Measurements from ENCODE around the gene IKZF1. TPM values are rescaled to one million over a fixed set of nuclear protein-coding genes. Genes with fewer than 3 reads are reported as not detected.

IKZF1 gene
- total RNA-seq, 1 donor from 2014 or later, result 0.86 TPM

DNA sequence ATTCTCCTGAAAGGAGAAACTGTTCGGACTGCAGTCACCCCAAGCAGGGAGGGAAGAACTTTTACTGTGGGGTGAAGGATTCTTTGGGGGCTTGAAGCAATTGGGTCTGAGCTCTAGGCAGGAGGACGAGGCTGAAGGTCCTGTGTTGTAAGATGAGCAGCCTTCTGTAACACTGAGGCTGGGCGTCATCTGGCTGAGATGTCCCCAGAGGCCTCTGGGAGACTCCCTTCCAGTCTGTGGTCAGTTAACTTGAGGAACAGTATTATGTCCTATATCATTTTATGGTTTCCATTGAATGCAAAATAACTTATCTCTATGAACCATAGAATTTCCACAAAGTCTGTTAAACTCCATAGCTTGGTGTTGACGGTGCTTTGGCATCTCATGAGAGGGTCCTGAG, 119.3 kb downstream of the IKZF1 start:
- Mint-ChIP-seq H3K9me3 (ENCODE audit: unreplicated experiment) (peaks cover 4% of the 10 kb centered on the region), H3K27ac (ENCODE audit: unreplicated experiment) (no peak overlapping the region), H3K4me1 (ENCODE audit: low read depth, unreplicated experiment) (peaks cover 6% of the 10 kb centered on the region), H3K36me3 (ENCODE audit: low read depth, unreplicated experiment) (no peaks in the 10 kb centered on the region), H3K4me3 (ENCODE audit: unreplicated experiment) (no peak overlapping the region), H3K27me3 (ENCODE audit: low read depth, unreplicated experiment) (peaks cover 8% of the 10 kb centered on the region)
- H3K27ac ChIP-seq (ENCODE audit: low read depth, low read length), result no peak overlapping the region
- H3K4me1 ChIP-seq (ENCODE audit: insufficient read depth, low read length), result no peaks in the 10 kb centered on the region
- H3K79me2 ChIP-seq (ENCODE audit: insufficient read depth, low read length), result no peaks in the 10 kb centered on the region
- H3K9me3 ChIP-seq (ENCODE audit: insufficient read depth, low read depth, low read length), result no peaks in the 10 kb centered on the region
- no peaks in the 10 kb centered on the region for H3K27me3 ChIP-seq (ENCODE audit: insufficient read depth, low read length)
- no peak for TF ChIP-seq EZH2 (IDR thresholded peaks at IDR 0.05; ENCODE audit: insufficient read depth, low read length)
- TF ChIP-seq, protein P1, sequence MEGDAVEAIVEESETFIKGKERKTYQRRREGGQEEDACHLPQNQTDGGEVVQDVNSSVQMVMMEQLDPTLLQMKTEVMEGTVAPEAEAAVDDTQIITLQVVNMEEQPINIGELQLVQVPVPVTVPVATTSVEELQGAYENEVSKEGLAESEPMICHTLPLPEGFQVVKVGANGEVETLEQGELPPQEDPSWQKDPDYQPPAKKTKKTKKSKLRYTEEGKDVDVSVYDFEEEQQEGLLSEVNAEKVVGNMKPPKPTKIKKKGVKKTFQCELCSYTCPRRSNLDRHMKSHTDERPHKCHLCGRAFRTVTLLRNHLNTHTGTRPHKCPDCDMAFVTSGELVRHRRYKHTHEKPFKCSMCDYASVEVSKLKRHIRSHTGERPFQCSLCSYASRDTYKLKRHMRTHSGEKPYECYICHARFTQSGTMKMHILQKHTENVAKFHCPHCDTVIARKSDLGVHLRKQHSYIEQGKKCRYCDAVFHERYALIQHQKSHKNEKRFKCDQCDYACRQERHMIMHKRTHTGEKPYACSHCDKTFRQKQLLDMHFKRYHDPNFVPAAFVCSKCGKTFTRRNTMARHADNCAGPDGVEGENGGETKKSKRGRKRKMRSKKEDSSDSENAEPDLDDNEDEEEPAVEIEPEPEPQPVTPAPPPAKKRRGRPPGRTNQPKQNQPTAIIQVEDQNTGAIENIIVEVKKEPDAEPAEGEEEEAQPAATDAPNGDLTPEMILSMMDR (IDR thresholded peaks at IDR 0.05; ENCODE audit: insufficient read depth, low read depth, low read length), result no peak
- no peak overlapping the region for H2AFZ ChIP-seq (ENCODE audit: low read depth, low read length)
- no peaks in the 10 kb centered on the region for H3K36me3 ChIP-seq (ENCODE audit: insufficient read depth, low read length)
- no peak overlapping the region for H3K4me3 ChIP-seq (ENCODE audit: insufficient read depth, low read depth, low read length)
- H3K4me2 ChIP-seq (ENCODE audit: low read length), result no peak overlapping the region
- DNase-seq (ENCODE audit: low read depth) (no peak), FAIRE-seq (no peak)
- no peak overlapping the region for H3K9ac ChIP-seq (ENCODE audit: low read length)
- no peaks in the 10 kb centered on the region for H4K20me1 ChIP-seq (ENCODE audit: insufficient read depth, low read length)

DNA sequence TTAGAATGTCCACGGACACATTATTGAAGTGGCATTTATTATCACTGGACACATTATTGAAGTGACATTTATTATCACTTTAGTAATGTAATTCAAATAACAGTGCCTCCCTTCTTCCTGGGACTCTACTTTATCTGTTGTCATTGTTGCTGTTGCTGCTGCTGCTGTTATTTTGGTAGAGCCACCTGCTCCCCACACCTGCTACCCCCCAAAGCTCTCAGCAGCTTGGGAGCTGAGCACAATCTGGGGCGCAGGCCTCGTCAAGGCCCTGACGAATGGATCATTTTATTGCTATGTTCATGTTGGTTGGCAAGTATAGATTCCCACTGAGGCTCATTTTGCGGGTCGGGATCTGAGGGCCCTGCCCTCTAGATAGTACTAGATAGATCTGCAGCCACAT, 120.8 kb downstream of the IKZF1 start:
- no peaks in the 10 kb centered on the region for H3K79me2 ChIP-seq (ENCODE audit: insufficient read depth, low read length)
- no peak for FAIRE-seq
- H2AFZ ChIP-seq (ENCODE audit: low read depth, low read length), result no peak overlapping the region
- peaks cover 4% of the 10 kb centered on the region for H3K9me3 Mint-ChIP-seq (ENCODE audit: unreplicated experiment)
- no peak overlapping the region for H3K4me3 Mint-ChIP-seq (ENCODE audit: unreplicated experiment)
- H3K4me1 ChIP-seq (ENCODE audit: insufficient read depth, low read length), result no peaks in the 10 kb centered on the region
- H3K9ac ChIP-seq (ENCODE audit: low read length), result no peak overlapping the region
- H3K9me3 ChIP-seq (ENCODE audit: insufficient read depth, low read depth, low read length), result no peaks in the 10 kb centered on the region
- H3K4me1 Mint-ChIP-seq (ENCODE audit: low read depth, unreplicated experiment), result no peaks in the 10 kb centered on the region
- H3K36me3 ChIP-seq (ENCODE audit: insufficient read depth, low read length), result no peaks in the 10 kb centered on the region
- no peak overlapping the region for H3K4me2 ChIP-seq (ENCODE audit: low read length)
- H3K36me3 Mint-ChIP-seq (ENCODE audit: low read depth, unreplicated experiment), result no peaks in the 10 kb centered on the region
- no peaks in the 10 kb centered on the region for H4K20me1 ChIP-seq (ENCODE audit: insufficient read depth, low read length)
- H3K27me3 Mint-ChIP-seq (ENCODE audit: low read depth, unreplicated experiment), result peaks cover 8% of the 10 kb centered on the region
- TF ChIP-seq, protein P1 (IDR thresholded peaks at IDR 0.05; ENCODE audit: insufficient read depth, low read depth, low read length), result no peak
- no peak for TF ChIP-seq EZH2 (IDR thresholded peaks at IDR 0.05; ENCODE audit: insufficient read depth, low read length)
- no peak for DNase-seq (ENCODE audit: low read depth)
- H3K27me3 ChIP-seq (ENCODE audit: insufficient read depth, low read length), result no peaks in the 10 kb centered on the region
- H3K4me3 ChIP-seq (ENCODE audit: insufficient read depth, low read depth, low read length), result no peak overlapping the region
- no peak overlapping the region for H3K27ac Mint-ChIP-seq (ENCODE audit: unreplicated experiment)
- H3K27ac ChIP-seq (ENCODE audit: low read depth, low read length), result no peak overlapping the region

DNA sequence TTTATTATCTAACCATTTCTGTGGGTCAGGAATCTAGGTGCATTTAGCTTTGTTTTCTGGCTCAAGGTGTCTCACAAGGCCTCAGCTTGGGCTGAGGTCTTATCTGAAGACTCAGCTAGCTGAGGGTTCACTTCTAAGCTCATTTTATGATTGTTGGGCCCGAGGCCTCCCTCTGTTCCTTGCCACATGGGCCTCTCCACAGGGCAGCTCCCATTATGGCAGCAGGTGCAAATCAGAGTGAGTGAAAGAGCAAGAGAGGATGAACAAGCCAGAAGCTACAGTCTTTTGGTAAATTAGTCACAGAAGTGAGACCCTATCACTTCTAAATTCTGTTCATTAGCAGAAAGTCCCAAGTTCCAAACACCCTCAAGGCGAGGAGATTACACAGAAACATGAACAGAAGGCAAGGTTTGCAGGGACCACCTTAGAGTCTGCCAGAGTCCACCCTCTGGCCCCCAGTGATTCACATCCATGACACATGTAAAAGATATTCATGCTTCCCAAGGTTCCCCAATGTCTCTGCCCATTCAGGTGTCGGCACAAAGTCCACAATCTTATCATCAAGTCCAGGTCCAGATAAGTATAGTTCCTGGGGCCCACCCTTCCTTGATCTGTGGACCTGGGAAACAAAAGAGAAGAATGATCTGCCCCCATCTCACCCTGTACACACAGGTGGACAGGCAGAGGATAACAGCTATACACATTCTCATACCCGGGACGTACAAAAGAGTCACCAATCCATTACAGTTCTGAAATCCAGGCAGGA, 121.9 kb downstream of the IKZF1 start:
- no peak overlapping the region for H3K4me3 ChIP-seq (ENCODE audit: insufficient read depth, low read depth, low read length)
- Mint-ChIP-seq H3K27ac (ENCODE audit: unreplicated experiment) (no peak overlapping the region), H3K36me3 (ENCODE audit: low read depth, unreplicated experiment) (no peaks in the 10 kb centered on the region), H3K4me3 (ENCODE audit: unreplicated experiment) (no peak overlapping the region), H3K4me1 (ENCODE audit: low read depth, unreplicated experiment) (no peaks in the 10 kb centered on the region), H3K27me3 (ENCODE audit: low read depth, unreplicated experiment) (peaks cover 8% of the 10 kb centered on the region), H3K9me3 (ENCODE audit: unreplicated experiment) (peaks cover 4% of the 10 kb centered on the region)
- H3K4me2 ChIP-seq (ENCODE audit: low read length), result no peak overlapping the region
- H3K9ac ChIP-seq (ENCODE audit: low read length), result no peak overlapping the region
- no peaks in the 10 kb centered on the region for H3K9me3 ChIP-seq (ENCODE audit: insufficient read depth, low read depth, low read length)
- H4K20me1 ChIP-seq (ENCODE audit: insufficient read depth, low read length), result no peaks in the 10 kb centered on the region
- TF ChIP-seq, protein P1 (IDR thresholded peaks at IDR 0.05; ENCODE audit: insufficient read depth, low read depth, low read length), result no peak
- no peak for TF ChIP-seq EZH2 (IDR thresholded peaks at IDR 0.05; ENCODE audit: insufficient read depth, low read length)
- no peaks in the 10 kb centered on the region for H3K4me1 ChIP-seq (ENCODE audit: insufficient read depth, low read length)
- H3K79me2 ChIP-seq (ENCODE audit: insufficient read depth, low read length), result no peaks in the 10 kb centered on the region
- no peaks in the 10 kb centered on the region for H3K36me3 ChIP-seq (ENCODE audit: insufficient read depth, low read length)
- no peak for DNase-seq (ENCODE audit: low read depth)
- H3K27ac ChIP-seq (ENCODE audit: low read depth, low read length), result no peak overlapping the region
- H3K27me3 ChIP-seq (ENCODE audit: insufficient read depth, low read length), result no peaks in the 10 kb centered on the region
- H2AFZ ChIP-seq (ENCODE audit: low read depth, low read length), result no peak overlapping the region
- no peak for FAIRE-seq
